SK-N-SH treated with all-trans-retinoic acid at 6 μM for 48 hours (cell line): ENCODE data around the gene ADGRG1.

Experiments used
- ATAC-seq: fragments of 200-7000 bp; cut with Tn5 transposase; 3 replicates; pipeline ENCODE4 v1.9.1; 2020; ENCODE audit warnings: mild to moderate bottlenecking, moderate library complexity
- ARNTL ChIP-seq: fragments of 450-650 bp; formaldehyde crosslinking; IDR thresholded peaks from 2 replicates; pipeline ENCODE4 v1.5.0; 2020; ENCODE audit warnings: low read depth, mild to moderate bottlenecking, moderate library complexity, borderline replicate concordance
- BACH2 ChIP-seq: fragments of 250-450 bp; sonication (Bioruptor Pico); IDR thresholded peaks from 2 replicates; pipeline ENCODE4 v1.9.0; 2021; ENCODE audit warnings: mild to moderate bottlenecking, borderline replicate concordance
- CREB5 ChIP-seq: fragments of 250-450 bp; sonication (Bioruptor Pico); IDR thresholded peaks from 2 replicates; pipeline ENCODE4 v1.5.1; 2020; ENCODE audit warnings: low read depth, mild to moderate bottlenecking, moderate library complexity
- CSDC2 ChIP-seq: fragments of 250-450 bp; sonication (Bioruptor Pico); IDR thresholded peaks from 2 replicates; pipeline ENCODE4 v1.5.0; 2020; ENCODE audit warnings: mild to moderate bottlenecking, moderate library complexity
- CSRNP3 ChIP-seq: fragments of 250-450 bp; sonication (Bioruptor Pico); IDR thresholded peaks from 2 replicates; pipeline ENCODE4 v1.5.1; 2021; ENCODE audit warnings: mild to moderate bottlenecking, moderate library complexity
- GLIS3 ChIP-seq: fragments of 250-450 bp; sonication (Bioruptor Pico); IDR thresholded peaks from 2 replicates; pipeline ENCODE4 v1.5.0; 2020; ENCODE audit warnings: mild to moderate bottlenecking, moderate library complexity
- ISL1 ChIP-seq: fragments of 250-450 bp; sonication (Bioruptor Pico); IDR thresholded peaks from 2 replicates; pipeline ENCODE4 v2.1.2; 2022; ENCODE audit warnings: mild to moderate bottlenecking, moderate library complexity
- OSR1 ChIP-seq: fragments of 250-450 bp; sonication (Bioruptor Pico); IDR thresholded peaks from 2 replicates; pipeline ENCODE4 v1.8.0; 2022; ENCODE audit warnings: moderate library complexity, mild to moderate bottlenecking, inconsistent platforms
- POU6F1 ChIP-seq: fragments of 250-450 bp; sonication (Bioruptor Pico); IDR thresholded peaks from 2 replicates; pipeline ENCODE4 v1.8.0; 2021; ENCODE audit warnings: low read depth, mild to moderate bottlenecking, moderate library complexity, borderline replicate concordance
- PPARA ChIP-seq: fragments of 250-450 bp; sonication (Bioruptor Pico); IDR thresholded peaks from 2 replicates; pipeline ENCODE4 v1.5.0; 2020; ENCODE audit warnings: mild to moderate bottlenecking, borderline replicate concordance
- RARB ChIP-seq: fragments of 250-450 bp; sonication (Bioruptor Pico); IDR thresholded peaks from 2 replicates; pipeline ENCODE4 v1.8.0; 2021; ENCODE audit warnings: mild to moderate bottlenecking, moderate library complexity
- SNAI2 ChIP-seq: fragments of 250-450 bp; sonication (Bioruptor Pico); IDR thresholded peaks from 2 replicates; pipeline ENCODE4 v1.5.0; 2020; ENCODE audit warnings: mild to moderate bottlenecking, moderate library complexity
- TOX ChIP-seq: fragments of 250-450 bp; sonication (Bioruptor Pico); IDR thresholded peaks from 2 replicates; pipeline ENCODE4 v1.8.0; 2021; ENCODE audit warnings: mild to moderate bottlenecking, moderate library complexity, borderline replicate concordance
- TSHZ2 ChIP-seq: fragments of 250-450 bp; sonication (Bioruptor Pico); IDR thresholded peaks from 2 replicates; pipeline ENCODE4 v1.5.0; 2020; ENCODE audit warnings: mild to moderate bottlenecking, moderate library complexity
- ZFP3 ChIP-seq: fragments of 250-450 bp; sonication (Bioruptor Pico); IDR thresholded peaks from 2 replicates; pipeline ENCODE4 v1.5.0; 2020; ENCODE audit warnings: mild to moderate bottlenecking, moderate library complexity
- ZNF565 ChIP-seq: fragments of 450-650 bp; formaldehyde crosslinking; conservative IDR thresholded peaks from 2 replicates; pipeline ENCODE4 v1.5.0; 2020; ENCODE audit warnings: low read depth, mild to moderate bottlenecking, moderate library complexity
- ZNF8 ChIP-seq: fragments of 450-650 bp; formaldehyde crosslinking; IDR thresholded peaks from 2 replicates; pipeline ENCODE4 v1.5.0; 2020; ENCODE audit warnings: mild to moderate bottlenecking, moderate library complexity
- TF ChIP-seq, protein P1 (sequence below): fragments of 250-450 bp; sonication (Bioruptor Pico); IDR thresholded peaks from 2 replicates; pipeline ENCODE4 v1.8.0; 2020; ENCODE audit warnings: mild to moderate bottlenecking, moderate library complexity, borderline replicate concordance

The ADGRG1 gene

GRCh38 chr16:57620335-57621231 is 7.8 kb upstream of the ADGRG1 start:
- ATAC-seq: no peak
- TF ChIP-seq ZNF8 (CRISPR knock-in tag) (no peak), ARNTL (CRISPR knock-in tag) (no peak), CSRNP3 (CRISPR knock-in tag) (no peak), CREB5 (no peak), RARB (CRISPR knock-in tag) (no peak), BACH2 (CRISPR knock-in tag) (no peak), PPARA (CRISPR knock-in tag) (no peak), OSR1 (CRISPR knock-in tag) (no peak), POU6F1 (CRISPR knock-in tag) (no peak), ZNF565 (no peak), GLIS3 (CRISPR knock-in tag) (no peak), ZFP3 (CRISPR knock-in tag) (no peak), CSDC2 (CRISPR knock-in tag) (no peak), ISL1 (CRISPR knock-in tag) (no peak), TOX (CRISPR knock-in tag) (no peak)
- TF ChIP-seq, protein P1, sequence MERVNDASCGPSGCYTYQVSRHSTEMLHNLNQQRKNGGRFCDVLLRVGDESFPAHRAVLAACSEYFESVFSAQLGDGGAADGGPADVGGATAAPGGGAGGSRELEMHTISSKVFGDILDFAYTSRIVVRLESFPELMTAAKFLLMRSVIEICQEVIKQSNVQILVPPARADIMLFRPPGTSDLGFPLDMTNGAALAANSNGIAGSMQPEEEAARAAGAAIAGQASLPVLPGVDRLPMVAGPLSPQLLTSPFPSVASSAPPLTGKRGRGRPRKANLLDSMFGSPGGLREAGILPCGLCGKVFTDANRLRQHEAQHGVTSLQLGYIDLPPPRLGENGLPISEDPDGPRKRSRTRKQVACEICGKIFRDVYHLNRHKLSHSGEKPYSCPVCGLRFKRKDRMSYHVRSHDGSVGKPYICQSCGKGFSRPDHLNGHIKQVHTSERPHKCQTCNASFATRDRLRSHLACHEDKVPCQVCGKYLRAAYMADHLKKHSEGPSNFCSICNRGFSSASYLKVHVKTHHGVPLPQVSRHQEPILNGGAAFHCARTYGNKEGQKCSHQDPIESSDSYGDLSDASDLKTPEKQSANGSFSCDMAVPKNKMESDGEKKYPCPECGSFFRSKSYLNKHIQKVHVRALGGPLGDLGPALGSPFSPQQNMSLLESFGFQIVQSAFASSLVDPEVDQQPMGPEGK (CRISPR knock-in tag): no peak

DNA sequence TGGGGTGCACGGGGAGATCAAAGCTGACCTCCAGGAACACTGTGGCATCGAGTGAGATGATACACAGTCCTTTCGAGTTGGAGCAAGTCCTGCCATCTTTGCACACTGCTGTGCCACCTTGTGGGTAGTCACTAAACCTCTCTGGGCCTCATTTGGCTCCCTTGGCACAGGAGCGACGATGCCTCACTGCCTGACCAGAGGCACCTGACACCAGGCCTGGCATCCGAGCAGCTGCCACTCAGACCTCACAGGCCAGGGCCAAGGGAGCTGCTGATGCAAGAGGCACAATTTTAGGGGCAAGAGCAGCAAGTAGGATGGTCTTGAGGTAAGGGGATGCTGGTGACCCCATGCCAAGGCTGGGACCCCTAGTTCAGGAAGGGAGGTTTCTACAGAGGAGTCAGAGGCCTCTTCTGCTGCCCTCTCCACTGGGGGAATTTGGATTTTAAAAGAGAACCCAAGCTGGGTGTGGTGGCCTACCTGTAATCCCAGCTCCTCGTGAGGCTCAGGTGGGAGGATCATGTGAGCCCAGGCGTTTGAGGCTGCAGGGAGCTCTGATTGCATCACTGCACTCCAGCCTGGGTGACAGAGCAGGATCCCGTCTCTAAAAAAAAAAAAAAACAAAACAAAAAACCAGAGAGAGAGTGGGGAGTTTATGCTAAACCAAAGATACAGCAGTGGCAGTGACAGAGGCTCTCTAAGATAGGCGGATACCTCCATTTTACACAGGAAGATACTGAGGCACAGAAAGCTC is 6.7 kb upstream of the ADGRG1 start:
- ATAC-seq: no peak
- TF ChIP-seq RARB (CRISPR knock-in tag) (no peak), TSHZ2 (CRISPR knock-in tag) (no peak), CREB5 (no peak), ISL1 (CRISPR knock-in tag) (no peak), OSR1 (CRISPR knock-in tag) (no peak), SNAI2 (CRISPR knock-in tag) (no peak), CSDC2 (CRISPR knock-in tag) (no peak)
